ENCODE data around the gene SERPINB12.

Gene SERPINB12

GRCh38 chr18:63551769-63552168, 9.6 kb downstream of the SERPINB12 start:
- no peak for DNase-seq

DNA sequence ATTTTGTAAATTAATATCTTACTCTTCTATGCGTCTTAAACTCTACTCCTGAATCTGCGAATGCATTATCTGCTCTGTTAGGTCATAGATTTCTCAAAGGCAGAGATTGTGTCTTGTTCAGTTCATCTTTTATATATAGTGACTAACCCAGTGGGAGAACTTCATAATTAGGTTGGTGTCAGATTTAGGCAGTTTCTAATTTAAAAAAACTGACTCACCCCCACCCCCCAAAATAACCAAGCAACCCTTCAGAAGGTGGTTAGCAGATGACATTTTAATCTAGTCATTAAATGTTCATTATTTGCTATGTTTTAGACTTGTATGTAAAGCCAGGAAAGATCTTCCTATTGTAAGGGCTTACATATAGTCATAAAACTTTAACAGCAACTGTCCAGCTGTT, 10.4 kb downstream of the SERPINB12 start:
- DNase-seq, result no peak

- no peak for DNase-seq
Measured at GRCh38 chr18:63553081-63553480, 10.9 kb downstream of the SERPINB12 start.

DNA sequence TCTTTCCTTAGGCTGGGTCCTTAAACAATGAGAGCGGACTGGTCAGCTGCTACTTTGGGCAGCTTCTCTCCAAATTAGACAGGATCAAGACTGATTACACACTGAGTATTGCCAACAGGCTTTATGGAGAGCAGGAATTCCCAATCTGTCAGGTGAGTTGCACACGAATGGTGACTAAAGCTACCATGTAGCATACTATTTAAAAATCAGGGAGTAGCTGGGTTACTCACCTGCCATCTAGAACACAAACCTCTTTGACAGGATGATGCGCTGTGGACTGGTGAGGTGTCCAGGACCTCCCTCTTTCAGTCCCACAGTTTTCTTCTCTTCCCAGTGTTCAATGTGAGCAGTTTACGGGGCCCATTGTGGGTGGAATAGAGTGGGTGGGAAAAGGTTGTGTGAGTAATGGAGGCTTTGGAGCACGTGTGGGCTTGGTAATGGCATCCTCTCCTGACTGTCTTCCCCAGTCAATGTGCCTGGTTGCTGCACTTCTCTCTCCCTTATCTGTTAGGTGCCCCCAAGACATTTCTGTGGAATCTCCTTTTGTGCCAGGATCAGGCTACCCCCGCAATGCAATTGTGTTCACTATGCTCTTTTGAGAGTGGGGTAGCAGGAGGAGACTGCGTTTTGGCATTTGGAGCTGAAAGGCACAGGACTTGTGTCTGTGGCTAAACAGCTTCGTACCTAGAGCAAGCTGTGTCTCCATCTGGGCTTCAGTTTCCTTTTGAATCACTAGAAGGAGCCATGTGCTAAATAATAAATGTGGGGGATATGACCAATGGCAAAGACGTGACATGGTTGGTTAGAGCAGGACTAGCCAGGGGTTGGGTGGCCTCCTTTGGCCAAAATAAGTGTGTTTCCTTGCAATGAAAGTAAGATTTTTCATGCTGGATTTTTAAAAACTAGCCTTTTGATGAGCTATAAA, 17.7 kb downstream of the SERPINB12 start:
- no peak for DNase-seq

DNA sequence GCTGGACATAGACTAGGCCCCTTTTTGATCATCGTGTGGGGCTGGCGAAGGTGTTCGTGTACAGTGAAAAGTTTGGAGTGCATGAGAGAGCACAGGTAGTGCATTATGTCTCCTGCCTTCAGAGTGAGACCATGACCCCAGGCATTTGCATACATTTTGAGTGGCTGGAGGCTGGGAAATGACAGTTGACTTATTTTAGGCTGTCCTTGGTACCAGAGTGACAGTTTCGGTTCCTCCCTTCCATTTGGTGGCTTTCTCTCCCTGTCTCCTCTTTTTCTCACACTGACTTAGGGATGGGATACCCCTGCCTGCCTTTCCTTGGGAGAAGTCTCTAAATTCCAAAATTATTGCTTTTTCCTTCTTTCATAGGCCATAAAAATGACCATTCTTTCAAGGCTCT, 20.1 kb downstream of the SERPINB12 start:
- no peak for DNase-seq

GRCh38 chr18:63564021-63564420, 21.9 kb downstream of the SERPINB12 start:
- no peak for DNase-seq

- DNase-seq, result no peak
Measured at GRCh38 chr18:63564561-63564960, 22.4 kb downstream of the SERPINB12 start.

- DNase-seq, result no peak
Measured at GRCh38 chr18:63567276-63567675, 25.1 kb downstream of the SERPINB12 start.

DNA sequence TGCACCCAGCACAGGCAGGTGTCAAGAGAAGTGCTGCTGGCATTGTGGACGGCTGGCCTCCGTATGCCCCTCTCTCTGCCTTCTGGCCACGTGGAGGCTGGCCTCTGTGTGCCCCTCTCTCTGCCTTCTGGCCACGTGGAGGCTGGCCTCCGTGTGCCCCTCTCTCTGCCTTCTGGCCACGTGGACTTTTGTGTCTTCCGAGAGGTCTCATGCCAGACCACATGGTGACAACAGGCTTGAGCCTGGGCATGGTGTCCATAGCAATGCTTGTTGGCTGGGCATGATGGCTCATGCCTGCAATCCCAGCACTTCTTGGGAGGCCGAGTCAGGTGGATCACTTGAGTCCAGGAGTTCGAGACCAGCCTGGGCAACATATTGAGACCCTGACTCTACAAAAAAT, 25.7 kb downstream of the SERPINB12 start:
- no peak for DNase-seq

- no peak for DNase-seq
Measured at GRCh38 chr18:63570721-63571120, 28.6 kb downstream of the SERPINB12 start.

DNA sequence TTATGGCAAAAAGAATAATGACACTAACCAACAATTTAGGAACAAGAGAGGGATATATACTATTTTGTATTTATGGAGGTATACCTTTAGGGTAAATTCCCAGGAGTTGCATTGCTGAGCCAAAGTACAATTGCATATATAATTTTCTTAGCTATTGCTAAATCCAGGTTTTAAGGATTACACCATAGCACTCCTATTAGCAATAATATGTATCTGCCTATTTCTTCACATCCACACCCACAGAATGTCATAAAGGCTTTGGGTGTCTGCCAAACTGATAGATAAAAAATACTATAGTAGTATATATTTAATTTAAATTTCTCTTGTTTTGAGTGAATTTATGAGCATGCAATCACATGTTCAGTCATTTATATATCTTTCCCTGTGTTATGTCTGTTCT, 33.5 kb downstream of the SERPINB12 start:
- no peak for DNase-seq

DNA sequence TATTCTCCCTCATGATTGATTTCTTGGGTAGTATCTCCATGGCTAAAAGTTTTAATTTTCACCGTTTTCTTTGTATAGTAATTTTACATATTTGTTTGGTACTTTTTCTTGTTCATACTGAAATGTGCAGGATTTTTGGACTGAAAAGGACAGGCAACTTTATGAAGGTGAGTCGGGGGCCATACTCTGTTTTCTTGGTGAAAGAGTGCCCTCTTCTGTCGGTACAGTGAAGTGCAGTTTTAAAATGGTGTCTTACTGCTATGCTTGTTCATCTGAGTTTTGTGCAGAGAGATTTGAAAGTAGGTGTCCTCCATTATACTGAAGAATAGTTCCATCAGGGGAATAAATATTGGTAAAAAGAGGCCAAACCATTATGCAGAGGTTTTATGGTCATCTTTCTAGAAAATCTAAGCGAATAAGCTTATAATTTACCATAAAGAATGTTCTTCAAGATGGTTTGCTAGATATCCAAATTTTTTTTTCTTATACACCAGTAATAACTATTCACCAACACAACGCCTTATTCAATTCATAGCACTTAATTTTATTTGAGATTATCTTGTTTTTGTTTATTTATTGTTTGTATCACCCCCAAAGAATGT, 36.3 kb downstream of the SERPINB12 start:
- DNase-seq, result no peak

DNA sequence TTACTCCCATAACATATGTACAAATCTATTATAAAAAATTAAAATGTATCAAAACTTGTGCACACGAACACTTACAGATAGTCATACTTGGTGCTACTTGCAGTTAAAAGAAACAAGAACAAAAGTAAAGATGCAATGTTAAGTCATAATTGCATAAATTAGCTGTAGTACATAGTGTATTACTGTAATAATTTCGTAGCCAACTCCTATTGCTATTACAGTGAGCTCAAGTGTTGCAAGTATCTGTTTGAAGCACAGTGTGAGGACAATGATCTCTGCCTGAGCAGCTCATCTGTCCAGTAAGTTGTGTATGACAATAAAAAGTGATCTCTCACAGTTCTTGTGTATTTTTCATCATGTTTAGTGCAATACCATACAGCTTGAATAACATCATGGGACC, 37.4 kb downstream of the SERPINB12 start:
- no peak for DNase-seq

- no peak for DNase-seq
Measured at GRCh38 chr18:63585988-63586387, 43.8 kb downstream of the SERPINB12 start.

GRCh38 chr18:63586431-63586830, 44.3 kb downstream of the SERPINB12 start:
- DNase-seq, result no peak

DNA sequence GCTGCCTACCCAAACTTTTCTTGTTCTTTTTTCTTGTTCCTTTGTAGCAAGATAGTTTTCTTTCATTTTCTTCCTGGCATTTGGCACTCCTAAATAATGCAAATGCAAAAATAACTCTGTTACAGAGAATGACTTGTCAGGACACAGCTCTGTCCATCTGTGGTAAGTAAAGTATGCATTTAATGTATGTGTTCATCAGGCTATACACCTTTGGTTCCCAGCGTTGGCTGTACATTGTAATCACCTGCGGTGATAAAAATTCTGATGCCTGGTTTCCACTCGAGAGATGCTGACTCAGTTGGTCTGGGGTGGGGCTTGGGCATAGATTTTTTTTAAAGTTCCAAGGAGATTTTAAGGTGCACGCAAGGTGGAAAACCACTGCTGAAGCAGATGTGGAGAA, 44.8 kb downstream of the SERPINB12 start, which contains the start of gene SERPINB13:
TSS of gene SERPINB13 (plus strand) at position 378 of the 400 bp plus-strand sequence. CDS start 1,325 bp downstream, outside the sequence.
- no peak for DNase-seq

GRCh38 chr18:63588909-63589308, 46.7 kb downstream of the SERPINB12 start:
- no peak for DNase-seq

DNA sequence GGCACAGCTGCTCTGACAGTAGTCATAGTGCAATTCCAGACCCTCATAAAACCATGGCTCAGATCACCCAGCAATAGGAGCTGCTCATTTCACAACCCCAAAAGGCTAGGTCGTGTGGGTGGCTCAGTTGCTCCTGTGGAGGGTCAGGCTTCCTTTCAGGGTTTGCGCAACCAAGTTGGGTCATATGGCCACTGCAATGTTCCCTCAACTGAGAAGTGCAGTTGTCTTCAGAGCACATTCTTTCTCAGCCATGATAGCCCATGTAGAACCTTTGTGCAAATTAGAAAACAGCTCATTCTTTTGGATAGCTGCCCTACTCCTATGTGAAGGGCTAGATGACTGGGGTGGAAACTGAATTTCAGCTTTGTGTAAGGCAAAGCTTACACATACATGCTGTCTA, 48.2 kb downstream of the SERPINB12 start:
- DNase-seq, result no peak

DNA sequence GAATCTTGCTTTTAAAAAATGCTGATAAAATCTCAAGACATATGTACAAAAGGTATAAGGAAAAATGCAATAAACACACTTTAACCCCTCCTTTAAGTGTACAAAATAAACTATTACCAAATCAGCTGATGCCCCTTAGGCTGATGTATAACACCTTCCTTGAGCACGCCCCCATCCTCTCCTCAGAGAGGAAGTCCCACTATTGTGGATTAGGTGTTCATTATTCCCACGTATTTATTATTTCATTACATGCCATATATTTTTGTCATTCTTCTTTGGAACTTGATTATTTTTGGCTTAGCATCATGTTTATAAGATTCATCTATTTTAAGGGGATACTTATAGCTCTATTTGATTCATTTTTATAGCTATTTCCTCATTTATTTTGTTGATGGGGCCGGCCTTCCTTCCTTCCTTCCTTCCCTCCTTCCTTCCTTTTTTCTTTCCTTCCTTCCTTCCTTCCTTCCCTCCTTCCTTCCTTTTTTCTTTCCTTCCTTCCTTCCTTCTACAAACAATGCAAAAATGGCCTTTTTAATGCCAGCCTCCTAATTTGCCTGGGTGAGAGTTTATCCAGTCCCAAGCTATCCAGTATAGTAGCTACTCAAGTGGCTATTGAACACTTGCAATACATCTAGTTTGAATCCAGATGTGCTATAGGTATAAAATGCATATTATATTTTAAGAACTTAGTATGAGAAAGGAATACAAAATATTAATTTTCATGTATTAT, 49.0 kb downstream of the SERPINB12 start:
- DNase-seq, result no peak

GRCh38 chr18:63591725-63592124, 49.6 kb downstream of the SERPINB12 start:
- no peak for DNase-seq

- no peak for DNase-seq
Measured at GRCh38 chr18:63592471-63592870, 50.3 kb downstream of the SERPINB12 start.

GRCh38 chr18:63596964-63597363, 54.8 kb downstream of the SERPINB12 start:
- DNase-seq, result no peak

DNA sequence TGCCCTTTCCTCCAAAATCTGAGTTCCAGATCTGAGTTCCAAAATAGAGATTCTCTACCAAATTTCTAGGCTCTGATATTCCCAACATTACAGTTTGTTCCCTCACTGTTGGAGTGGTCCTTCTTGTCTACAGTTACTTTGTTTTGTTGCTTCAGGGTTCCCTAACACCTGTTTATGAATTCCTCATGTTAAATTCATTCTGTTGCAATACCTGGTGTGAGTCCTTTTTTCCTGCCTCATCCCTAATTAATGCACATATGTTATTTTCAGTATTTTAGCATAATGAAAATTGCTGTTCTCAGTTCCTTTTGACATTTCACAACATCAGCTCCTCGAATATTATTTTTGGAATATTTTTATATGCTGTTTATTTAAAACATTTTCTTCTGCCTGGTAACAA, 61.2 kb downstream of the SERPINB12 start:
- no peak for DNase-seq

DNA sequence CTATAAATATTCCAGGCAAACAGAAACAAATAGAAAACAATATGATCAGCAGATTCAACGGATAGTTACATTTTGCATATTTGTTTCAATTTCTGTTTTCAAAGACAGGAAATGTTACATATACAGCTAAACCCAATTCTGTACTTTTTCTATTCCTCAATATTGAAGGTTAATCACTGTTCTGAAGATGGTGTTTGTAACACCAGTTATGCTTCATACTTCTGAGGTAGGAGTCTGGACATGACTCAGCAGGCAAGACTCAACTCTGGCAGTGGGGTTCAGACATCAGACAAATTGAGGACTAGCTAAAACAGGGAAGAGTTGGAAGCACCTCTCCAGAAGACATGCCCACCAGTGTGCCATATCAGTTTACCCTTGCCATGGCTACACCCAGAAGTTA, 61.6 kb downstream of the SERPINB12 start:
- no peak for DNase-seq

Measured in activated CD4-positive, alpha-beta T cell treated with anti-CD3 and anti-CD28 coated beads, Interleukin-2, amount 50 U/mL, for 1 hour (primary cell).